ENCODE measurements around the gene NRG3.
A peak's percentile ranks its signal among the peaks of the same experiment; 100 is the strongest.

Gene NRG3

DNA sequence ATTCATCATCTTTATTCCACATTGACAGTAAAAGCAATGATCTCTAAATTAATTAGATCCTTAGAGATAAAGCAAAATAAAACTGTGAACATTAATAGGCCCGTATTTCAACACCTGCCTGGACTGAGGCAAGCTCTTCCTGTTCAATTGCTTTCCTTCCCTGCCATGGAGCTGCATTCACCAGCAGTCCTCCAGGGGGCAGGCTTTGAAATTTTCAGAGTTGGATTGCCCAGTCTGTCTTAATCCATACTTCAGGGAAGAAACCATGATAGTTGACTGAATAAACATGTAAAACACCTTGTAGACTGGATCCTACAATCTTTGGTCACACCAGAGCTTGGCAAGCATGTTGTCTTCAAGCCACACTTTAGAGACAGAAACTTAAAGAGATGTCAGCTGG, 936.6 kb downstream of the NRG3 start:
- POLR2A ChIA-PET, result no interaction called here
- DNase-seq (ENCODE audit: extremely low spot score), result peak; percentile 12
- TF ChIP-seq, protein P1, sequence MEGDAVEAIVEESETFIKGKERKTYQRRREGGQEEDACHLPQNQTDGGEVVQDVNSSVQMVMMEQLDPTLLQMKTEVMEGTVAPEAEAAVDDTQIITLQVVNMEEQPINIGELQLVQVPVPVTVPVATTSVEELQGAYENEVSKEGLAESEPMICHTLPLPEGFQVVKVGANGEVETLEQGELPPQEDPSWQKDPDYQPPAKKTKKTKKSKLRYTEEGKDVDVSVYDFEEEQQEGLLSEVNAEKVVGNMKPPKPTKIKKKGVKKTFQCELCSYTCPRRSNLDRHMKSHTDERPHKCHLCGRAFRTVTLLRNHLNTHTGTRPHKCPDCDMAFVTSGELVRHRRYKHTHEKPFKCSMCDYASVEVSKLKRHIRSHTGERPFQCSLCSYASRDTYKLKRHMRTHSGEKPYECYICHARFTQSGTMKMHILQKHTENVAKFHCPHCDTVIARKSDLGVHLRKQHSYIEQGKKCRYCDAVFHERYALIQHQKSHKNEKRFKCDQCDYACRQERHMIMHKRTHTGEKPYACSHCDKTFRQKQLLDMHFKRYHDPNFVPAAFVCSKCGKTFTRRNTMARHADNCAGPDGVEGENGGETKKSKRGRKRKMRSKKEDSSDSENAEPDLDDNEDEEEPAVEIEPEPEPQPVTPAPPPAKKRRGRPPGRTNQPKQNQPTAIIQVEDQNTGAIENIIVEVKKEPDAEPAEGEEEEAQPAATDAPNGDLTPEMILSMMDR (IDR thresholded peaks at IDR 0.05; ENCODE audit: control extremely low read depth, extremely low read depth, low read depth, missing control alignments), result peak; percentile 13
- CTCF ChIA-PET, result interaction anchor here (0.6 to 1.9 kb wide), 20 partner anchors 9 to 1063 kb away, joined by 3 to 11 read pairs (median 4); no protein-coding TSS in a partner anchor

DNA sequence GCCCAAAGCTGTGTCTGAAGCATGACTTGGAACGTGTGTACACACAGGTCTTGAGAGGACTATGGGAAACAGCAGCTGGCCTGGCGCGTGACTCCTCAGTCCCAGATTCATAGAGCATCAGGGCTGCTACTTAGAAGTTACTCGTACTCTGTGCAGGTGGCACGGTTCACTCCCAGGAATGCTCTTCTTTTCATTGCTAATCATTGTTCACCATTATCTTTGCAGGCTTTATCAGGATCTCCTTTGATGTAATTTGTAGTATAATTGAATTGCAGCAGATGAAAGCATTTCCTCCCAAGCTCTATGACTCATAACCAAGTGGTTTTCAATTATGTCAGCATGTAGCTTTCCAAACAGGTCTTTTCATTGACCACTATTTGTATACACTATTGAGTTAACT, 938.9 kb downstream of the NRG3 start:
- TF ChIP-seq, protein P1 (IDR thresholded peaks at IDR 0.05; ENCODE audit: control extremely low read depth, extremely low read depth, low read depth, missing control alignments), result no peak
- DNase-seq (ENCODE audit: extremely low spot score), result no peak
- ChIA-PET POLR2A (no interaction called here), CTCF (interaction anchor here (0.7 kb wide), 1 partner anchor 156 kb away, joined by 3 read pairs; no protein-coding TSS in a partner anchor)

DNA sequence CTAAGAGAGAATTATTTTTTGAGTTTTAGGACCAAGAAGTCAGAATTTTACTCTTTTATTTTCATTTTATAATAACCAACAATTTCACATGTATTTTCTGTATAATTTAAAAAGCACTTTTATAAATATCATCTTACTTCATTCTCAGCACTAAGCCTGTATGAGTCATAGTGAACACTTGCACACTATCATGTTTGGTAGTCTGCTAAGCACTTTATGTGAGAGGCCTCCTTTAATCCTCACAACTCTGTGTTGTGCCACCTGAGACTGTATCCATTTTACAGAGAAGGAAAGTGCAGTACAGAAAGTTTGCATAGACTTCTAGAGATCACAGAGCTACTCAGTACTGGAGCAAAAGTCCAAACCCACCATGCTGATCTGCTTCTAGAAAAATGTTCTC, 939.6 kb downstream of the NRG3 start:
- TF ChIP-seq, protein P1 (IDR thresholded peaks at IDR 0.05; ENCODE audit: control extremely low read depth, extremely low read depth, low read depth, missing control alignments), result no peak
- POLR2A ChIA-PET, result no interaction called here
- no peak for DNase-seq (ENCODE audit: extremely low spot score)
- CTCF ChIA-PET, result interaction anchor here (0.7 to 3.8 kb wide), 3 partner anchors 37 to 1057 kb away, joined by 3 to 10 read pairs (median 3); no protein-coding TSS in a partner anchor

DNA sequence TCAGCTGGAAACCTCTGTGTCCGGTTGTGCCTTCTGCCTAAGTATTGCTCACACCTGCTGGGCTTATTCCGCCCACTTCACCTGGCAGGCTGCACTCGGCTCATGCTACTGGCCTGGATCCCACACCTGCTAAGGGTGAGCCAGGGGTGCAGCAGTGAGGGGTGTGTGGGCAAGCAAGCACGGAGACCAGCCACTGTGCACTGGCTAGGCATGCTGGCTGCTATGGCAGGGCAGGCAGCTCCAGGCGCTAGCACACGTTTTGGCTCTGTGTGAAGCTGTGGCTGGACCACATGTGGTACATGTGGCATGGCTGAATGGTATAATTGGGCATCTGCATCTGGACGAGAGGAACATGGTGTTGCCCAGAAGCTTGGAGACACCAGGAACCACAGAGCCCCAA, 940.7 kb downstream of the NRG3 start:
- TF ChIP-seq, protein P1 (IDR thresholded peaks at IDR 0.05; ENCODE audit: control extremely low read depth, extremely low read depth, low read depth, missing control alignments), result no peak
- no peak for DNase-seq (ENCODE audit: extremely low spot score)
- ChIA-PET POLR2A (no interaction called here), CTCF (interaction anchor here (1.1 to 3.8 kb wide), 3 partner anchors 12 to 1056 kb away, joined by 3 to 10 read pairs (median 4); no protein-coding TSS in a partner anchor)

DNA sequence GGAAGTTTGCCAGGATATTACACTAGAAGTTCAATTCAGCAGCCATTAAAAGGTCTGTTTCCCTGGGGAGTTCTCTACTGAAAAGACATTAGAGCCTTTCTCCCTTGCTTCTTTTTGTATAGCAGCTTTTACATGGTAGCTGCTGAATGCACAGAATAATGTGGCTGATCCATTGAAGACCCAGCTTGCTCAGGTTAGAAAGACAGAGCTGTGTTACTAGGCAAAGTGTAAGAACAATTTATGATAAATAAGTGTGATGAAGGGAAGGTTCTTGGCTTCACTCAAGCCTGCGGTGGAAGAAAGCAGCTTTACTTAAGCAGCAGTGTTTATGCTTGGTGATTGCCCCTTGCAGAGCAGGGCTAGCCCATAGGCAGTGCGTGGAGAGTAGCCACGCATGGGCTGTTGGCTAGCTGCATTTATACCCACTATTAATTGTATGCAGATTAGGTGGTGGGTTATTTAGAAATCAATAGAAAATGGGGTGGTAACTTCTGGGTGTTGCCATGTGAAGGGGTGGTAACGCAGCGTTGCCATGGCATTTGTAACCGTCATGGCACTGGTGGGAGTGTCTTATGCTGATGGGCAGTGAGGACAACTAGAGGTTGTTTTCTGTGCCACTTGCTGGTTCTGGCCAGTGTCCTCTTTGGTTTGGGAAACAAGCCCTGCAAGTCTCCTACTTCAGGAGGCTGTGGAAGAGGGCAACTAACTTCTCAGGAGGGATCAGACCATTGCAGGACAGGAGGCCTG, 942.9 kb downstream of the NRG3 start:
- TF ChIP-seq, protein P1 (IDR thresholded peaks at IDR 0.05; ENCODE audit: control extremely low read depth, extremely low read depth, low read depth, missing control alignments), result no peak
- POLR2A ChIA-PET, result no interaction called here
- DNase-seq (ENCODE audit: extremely low spot score), result no peak
- CTCF ChIA-PET, result interaction anchor here (0.7 to 3.8 kb wide), 4 partner anchors 9 to 1054 kb away, joined by 3 to 10 read pairs (median 4); no protein-coding TSS in a partner anchor

DNA sequence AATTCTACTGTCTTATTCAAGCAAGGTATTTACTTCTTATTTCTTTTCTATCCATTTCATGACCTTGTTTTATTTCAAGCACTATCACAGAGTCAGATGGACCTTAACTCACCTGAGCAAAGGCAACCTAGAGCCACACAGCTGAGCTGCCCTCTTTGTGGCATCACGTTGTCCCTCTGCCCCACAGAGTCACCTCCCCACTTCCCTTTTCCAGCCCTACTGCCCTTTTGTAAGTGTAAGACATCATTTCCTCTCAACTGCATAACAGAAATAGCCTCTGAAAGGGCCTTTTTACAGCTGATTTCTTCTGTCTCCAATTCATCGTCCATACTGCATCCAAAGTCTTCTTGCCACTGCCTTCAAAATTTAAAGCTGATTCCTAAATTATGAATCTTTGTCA, 946.0 kb downstream of the NRG3 start:
- TF ChIP-seq, protein P1 (IDR thresholded peaks at IDR 0.05; ENCODE audit: control extremely low read depth, extremely low read depth, low read depth, missing control alignments), result no peak
- CTCF ChIA-PET, result interaction anchor here (0.9 kb wide), 1 partner anchor 9 kb away, joined by 4 read pairs; no protein-coding TSS in a partner anchor

More for the DNA sequence above, 946.0 kb downstream of the NRG3 start:
- POLR2A ChIA-PET, result no interaction called here
- no peak for DNase-seq (ENCODE audit: extremely low spot score)

All from GM10248 (cell line).